ENCODE measurements around the gene PCOLCE2. TPM values are rescaled to one million over a fixed set of nuclear protein-coding genes. Genes with fewer than 3 reads are reported as not detected.

Gene PCOLCE2
- total and polyA plus RNA-seq, 4 donors = 9.1 to 17.2 (median 13.3) TPM

DNA sequence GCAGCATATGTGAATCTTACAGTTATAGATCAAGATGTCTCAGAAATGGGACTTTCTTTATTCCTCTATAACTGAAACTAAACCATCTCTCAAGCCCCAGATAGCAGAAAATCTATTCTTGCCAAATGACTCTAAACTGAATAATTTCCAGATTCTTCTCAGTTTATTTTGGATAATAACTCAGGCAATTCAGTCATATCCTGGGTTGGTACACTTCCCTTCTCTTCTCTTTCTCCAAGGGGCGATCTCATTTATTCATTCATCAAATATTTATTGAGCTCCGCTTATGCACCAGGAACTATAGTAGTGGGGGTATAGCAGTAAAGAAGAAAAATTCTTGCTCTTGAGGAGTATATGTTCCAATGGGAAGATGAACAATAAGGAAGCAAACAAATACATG, 13.5 kb upstream of the PCOLCE2 start:
- Histone ChIP-seq H3K9ac (ENCODE audit: low read depth in 1 of 2, low read length in 2 of 2) (no peak overlapping the region), H3K27ac (ENCODE audit: low read depth in 1 of 2, low read length in 2 of 2) (no peak overlapping the region), H3K4me1 (ENCODE audit: control insufficient read depth in 4 of 4, insufficient read depth in 4 of 4, low read length in 3 of 4) (peaks cover 0 to 2% (median 0%) of the 10 kb centered on the region in 4 donors), H3K36me3 (ENCODE audit: control insufficient read depth in 4 of 4, insufficient read depth in 3 of 4, low read depth in 1 of 4, low read length in 3 of 4) (no peaks in the 10 kb centered on the region), H3K9me3 (ENCODE audit: control insufficient read depth in 4 of 4, low read length in 3 of 4) (no peaks in the 10 kb centered on the region), H3K27me3 (ENCODE audit: control insufficient read depth in 4 of 4, insufficient read depth in 4 of 4, low read length in 3 of 4) (no peaks in the 10 kb centered on the region), H3K4me3 (ENCODE audit: low read depth in 1 of 3, low read length in 3 of 3) (no peak overlapping the region)
- WGBS = 93% methylated on average over 2 of the region's 2 CpGs
- no peak for DNase-seq (ENCODE audit: low spot score)
- TF ChIP-seq RAD21 (IDR thresholded peaks at IDR 0.05) = no peak
- TF ChIP-seq EGR1 (IDR thresholded peaks at IDR 0.05; ENCODE audit: low read depth in 2 of 2) = no peak
- no peak for TF ChIP-seq YY1 (IDR thresholded peaks at IDR 0.05)
- no peak for TF ChIP-seq FOXA2 (IDR thresholded peaks at IDR 0.05)
- no peak for TF ChIP-seq SP1 (IDR thresholded peaks at IDR 0.05)
- TF ChIP-seq GABPA (IDR thresholded peaks at IDR 0.05 in 1 of 2, conservative IDR thresholded peaks at IDR 0.05 in 1 of 2) = no peak
- TF ChIP-seq JUND (IDR thresholded peaks at IDR 0.05) = no peak
- TF ChIP-seq, protein P1, sequence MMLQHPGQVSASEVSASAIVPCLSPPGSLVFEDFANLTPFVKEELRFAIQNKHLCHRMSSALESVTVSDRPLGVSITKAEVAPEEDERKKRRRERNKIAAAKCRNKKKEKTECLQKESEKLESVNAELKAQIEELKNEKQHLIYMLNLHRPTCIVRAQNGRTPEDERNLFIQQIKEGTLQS (IDR thresholded peaks at IDR 0.05) = no peak
- no peak for TF ChIP-seq FOXA1 (IDR thresholded peaks at IDR 0.05)
- TF ChIP-seq RXRA (IDR thresholded peaks at IDR 0.05) = no peak
- no peak for TF ChIP-seq HNF4A (conservative IDR thresholded peaks at IDR 0.05)
- TF ChIP-seq, protein P2, sequence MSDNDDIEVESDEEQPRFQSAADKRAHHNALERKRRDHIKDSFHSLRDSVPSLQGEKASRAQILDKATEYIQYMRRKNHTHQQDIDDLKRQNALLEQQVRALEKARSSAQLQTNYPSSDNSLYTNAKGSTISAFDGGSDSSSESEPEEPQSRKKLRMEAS (IDR thresholded peaks at IDR 0.05) = no peak
- no peak for TF ChIP-seq NR2F2 (IDR thresholded peaks at IDR 0.05)
- TF ChIP-seq HNF4G (IDR thresholded peaks at IDR 0.05) = no peak
- TF ChIP-seq, protein P3, sequence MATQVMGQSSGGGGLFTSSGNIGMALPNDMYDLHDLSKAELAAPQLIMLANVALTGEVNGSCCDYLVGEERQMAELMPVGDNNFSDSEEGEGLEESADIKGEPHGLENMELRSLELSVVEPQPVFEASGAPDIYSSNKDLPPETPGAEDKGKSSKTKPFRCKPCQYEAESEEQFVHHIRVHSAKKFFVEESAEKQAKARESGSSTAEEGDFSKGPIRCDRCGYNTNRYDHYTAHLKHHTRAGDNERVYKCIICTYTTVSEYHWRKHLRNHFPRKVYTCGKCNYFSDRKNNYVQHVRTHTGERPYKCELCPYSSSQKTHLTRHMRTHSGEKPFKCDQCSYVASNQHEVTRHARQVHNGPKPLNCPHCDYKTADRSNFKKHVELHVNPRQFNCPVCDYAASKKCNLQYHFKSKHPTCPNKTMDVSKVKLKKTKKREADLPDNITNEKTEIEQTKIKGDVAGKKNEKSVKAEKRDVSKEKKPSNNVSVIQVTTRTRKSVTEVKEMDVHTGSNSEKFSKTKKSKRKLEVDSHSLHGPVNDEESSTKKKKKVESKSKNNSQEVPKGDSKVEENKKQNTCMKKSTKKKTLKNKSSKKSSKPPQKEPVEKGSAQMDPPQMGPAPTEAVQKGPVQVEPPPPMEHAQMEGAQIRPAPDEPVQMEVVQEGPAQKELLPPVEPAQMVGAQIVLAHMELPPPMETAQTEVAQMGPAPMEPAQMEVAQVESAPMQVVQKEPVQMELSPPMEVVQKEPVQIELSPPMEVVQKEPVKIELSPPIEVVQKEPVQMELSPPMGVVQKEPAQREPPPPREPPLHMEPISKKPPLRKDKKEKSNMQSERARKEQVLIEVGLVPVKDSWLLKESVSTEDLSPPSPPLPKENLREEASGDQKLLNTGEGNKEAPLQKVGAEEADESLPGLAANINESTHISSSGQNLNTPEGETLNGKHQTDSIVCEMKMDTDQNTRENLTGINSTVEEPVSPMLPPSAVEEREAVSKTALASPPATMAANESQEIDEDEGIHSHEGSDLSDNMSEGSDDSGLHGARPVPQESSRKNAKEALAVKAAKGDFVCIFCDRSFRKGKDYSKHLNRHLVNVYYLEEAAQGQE (IDR thresholded peaks at IDR 0.05) = no peak
- no peak for TF ChIP-seq TAF1 (conservative IDR thresholded peaks at IDR 0.05)
- TF ChIP-seq, protein P4, sequence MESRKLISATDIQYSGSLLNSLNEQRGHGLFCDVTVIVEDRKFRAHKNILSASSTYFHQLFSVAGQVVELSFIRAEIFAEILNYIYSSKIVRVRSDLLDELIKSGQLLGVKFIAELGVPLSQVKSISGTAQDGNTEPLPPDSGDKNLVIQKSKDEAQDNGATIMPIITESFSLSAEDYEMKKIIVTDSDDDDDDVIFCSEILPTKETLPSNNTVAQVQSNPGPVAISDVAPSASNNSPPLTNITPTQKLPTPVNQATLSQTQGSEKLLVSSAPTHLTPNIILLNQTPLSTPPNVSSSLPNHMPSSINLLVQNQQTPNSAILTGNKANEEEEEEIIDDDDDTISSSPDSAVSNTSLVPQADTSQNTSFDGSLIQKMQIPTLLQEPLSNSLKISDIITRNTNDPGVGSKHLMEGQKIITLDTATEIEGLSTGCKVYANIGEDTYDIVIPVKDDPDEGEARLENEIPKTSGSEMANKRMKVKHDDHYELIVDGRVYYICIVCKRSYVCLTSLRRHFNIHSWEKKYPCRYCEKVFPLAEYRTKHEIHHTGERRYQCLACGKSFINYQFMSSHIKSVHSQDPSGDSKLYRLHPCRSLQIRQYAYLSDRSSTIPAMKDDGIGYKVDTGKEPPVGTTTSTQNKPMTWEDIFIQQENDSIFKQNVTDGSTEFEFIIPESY (IDR thresholded peaks at IDR 0.05) = no peak

DNA sequence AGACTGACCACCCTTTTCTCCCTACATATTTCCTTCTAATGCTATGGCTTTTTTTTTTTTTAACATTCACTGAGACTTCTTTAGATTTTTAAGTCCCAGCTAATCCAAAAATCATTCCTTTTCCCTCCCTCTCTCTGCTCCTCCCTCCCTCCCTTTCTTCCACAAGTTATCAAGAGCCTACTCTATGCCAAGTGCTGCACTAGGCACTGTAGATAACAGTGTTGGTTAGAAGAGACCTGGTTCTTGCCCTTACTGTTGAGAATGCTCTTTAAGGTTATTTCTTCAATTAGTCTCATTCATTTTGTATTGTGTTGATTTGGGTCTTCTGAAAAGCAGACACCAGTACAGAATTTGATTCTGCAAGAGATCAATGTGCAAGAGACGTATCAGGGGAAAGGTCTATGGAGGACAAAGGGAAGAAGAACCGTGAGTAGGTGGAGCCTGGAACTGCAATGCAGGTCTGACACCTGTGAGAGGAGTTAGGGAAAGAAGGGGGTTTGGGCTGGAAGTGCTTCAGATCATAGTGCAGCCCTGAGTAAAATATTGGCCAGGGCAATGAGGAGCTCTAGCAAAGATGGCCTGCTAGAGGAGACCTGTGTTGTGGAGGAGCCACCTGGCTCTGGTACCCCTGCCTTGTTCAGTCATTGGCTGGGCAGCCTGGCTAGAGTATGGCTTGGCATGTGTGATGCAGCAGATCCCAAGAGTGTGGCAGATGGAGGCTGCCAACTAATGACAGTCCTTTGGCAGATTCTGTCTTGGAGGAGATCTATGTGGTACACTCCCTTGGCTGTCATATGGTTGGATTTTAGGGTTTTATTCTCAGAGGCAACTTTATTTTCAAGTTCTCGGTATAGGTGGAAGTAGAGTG, 9.7 kb upstream of the PCOLCE2 start:
- DNase-seq (ENCODE audit: low spot score) = no peak
- no peaks in the 10 kb centered on the region for H3K27me3 ChIP-seq (ENCODE audit: control insufficient read depth in 4 of 4, insufficient read depth in 4 of 4, low read length in 3 of 4)
- 86% methylated on average over 3 of the region's 3 CpGs for WGBS
- H3K9ac ChIP-seq (ENCODE audit: low read depth in 1 of 2, low read length in 2 of 2) = no peak overlapping the region
- H3K27ac ChIP-seq (ENCODE audit: low read depth in 1 of 2, low read length in 2 of 2) = peak overlapping the region in 1 of 2 donors; percentile 3
- H3K4me3 ChIP-seq (ENCODE audit: low read depth in 1 of 3, low read length in 3 of 3) = no peak overlapping the region
- H3K36me3 ChIP-seq (ENCODE audit: control insufficient read depth in 4 of 4, insufficient read depth in 3 of 4, low read depth in 1 of 4, low read length in 3 of 4) = no peaks in the 10 kb centered on the region
- no peak for TF ChIP-seq TAF1 (conservative IDR thresholded peaks at IDR 0.05)
- no peak for TF ChIP-seq JUND (IDR thresholded peaks at IDR 0.05)
- TF ChIP-seq EGR1 (IDR thresholded peaks at IDR 0.05; ENCODE audit: low read depth in 2 of 2) = no peak
- TF ChIP-seq NR2F2 (IDR thresholded peaks at IDR 0.05) = no peak
- peaks cover 0 to 2% (median 0%) of the 10 kb centered on the region in 4 donors for H3K4me1 ChIP-seq (ENCODE audit: control insufficient read depth in 4 of 4, insufficient read depth in 4 of 4, low read length in 3 of 4)
- H3K9me3 ChIP-seq (ENCODE audit: control insufficient read depth in 4 of 4, low read length in 3 of 4) = no peaks in the 10 kb centered on the region
